SW 1271 (cell line): ENCODE measurements around the gene TMEM208.
A peak's percentile ranks its signal among the peaks of the same experiment; 100 is the strongest.

ENCODE experiments used
- DNase-seq, 2 experiments: peaks; one replicate each; lab custom pipeline; 2025; lab: John Stamatoyannopoulos, UW

The TMEM208 gene

DNA sequence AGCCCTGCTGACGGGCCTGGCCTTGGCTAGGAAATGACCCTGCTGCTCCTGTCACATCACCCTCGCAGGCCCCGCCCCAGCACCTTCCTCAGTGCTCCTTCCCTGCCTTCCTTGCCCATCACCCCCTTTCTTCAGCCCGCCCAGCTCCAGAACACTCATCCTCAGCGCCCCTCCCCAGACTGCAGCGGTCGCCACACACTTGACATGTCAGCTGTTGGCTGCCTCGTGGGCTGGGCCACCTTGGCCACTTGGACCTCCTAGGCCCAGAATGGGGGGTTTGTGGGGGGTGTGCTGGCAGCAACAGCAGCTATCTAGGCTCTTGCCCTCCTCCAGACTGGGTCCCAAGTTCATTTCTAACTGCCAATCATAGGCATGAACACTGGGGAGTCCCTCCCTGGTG lies 17.4 kb upstream of the TMEM208 start:
- no peak for DNase-seq

GRCh38 chr16:67210069-67210937 lies 16.6 kb upstream of the TMEM208 start:
- DNase-seq, result no peak

GRCh38 chr16:67211674-67212073 lies 15.3 kb upstream of the TMEM208 start:
- no peak for DNase-seq

DNA sequence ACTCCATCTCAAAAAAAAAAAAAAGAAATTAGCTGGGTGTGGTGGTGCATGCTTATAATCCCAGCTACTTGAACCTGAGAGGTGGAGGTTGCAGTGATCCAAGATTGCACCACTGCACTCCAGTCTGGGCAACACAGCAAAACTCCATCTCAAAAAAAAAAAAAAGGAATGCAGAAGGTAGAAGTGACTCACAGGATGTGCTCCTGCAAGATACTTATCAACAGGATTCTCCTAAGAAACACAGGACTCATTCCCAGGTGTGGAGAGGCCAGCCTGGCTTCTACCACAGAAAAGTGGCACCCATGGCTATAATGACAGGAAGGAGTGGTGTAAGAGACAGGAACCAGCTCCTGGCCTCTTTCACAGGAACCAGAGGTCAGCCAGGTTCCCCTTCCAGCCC lies 14.2 kb upstream of the TMEM208 start:
- DNase-seq, result peak in 1 of 2 experiments; percentile 42

- DNase-seq, result no peak
Observed at GRCh38 chr16:67213197-67214019, 13.5 kb upstream of the TMEM208 start.

- DNase-seq, result no peak
Observed at GRCh38 chr16:67215706-67216105, 11.2 kb upstream of the TMEM208 start.

DNA sequence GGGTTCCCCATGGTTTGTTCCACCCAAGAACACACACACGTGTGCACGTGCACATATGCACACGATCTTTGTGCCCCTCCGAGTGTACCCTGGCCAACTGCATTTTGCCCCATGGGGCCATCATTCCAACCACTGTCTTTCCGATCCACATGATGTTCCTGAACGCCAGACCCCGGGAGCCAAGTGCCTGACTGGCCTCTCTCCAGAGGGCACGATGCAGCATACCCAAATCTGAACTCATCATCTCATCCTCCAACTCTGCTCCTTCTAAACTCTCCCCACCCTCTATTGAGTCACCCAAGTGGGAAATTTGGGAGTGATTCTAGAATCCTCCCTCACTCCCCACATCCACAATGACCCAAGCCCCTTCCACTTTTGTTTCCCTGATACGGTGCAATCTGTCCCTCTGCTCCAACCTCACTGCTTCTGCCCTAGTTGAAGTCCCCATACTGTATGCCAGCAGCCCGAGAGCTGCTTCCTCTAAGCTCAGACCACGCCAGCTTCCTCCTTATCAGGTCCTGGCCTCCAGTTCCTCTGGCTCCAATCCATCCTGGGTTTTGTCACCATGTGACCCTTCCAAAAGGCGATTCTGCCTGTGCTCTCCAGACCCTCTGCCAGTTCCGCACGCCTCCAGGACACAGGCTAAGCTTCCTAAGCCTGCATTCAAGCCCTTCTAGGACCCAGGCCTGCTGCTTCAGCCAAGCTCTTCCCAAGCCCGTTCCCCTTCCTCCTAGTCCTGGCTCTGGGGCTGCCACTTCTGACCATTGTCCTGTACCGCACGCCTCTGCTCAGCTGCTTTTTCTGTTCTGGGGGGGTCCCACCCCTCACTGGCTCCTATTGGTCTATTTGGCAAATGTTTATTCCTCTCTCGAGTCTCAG lies 10.1 kb upstream of the TMEM208 start:
- no peak for DNase-seq

- DNase-seq, result no peak
Observed at GRCh38 chr16:67223992-67224391, 2.9 kb upstream of the TMEM208 start.

DNA sequence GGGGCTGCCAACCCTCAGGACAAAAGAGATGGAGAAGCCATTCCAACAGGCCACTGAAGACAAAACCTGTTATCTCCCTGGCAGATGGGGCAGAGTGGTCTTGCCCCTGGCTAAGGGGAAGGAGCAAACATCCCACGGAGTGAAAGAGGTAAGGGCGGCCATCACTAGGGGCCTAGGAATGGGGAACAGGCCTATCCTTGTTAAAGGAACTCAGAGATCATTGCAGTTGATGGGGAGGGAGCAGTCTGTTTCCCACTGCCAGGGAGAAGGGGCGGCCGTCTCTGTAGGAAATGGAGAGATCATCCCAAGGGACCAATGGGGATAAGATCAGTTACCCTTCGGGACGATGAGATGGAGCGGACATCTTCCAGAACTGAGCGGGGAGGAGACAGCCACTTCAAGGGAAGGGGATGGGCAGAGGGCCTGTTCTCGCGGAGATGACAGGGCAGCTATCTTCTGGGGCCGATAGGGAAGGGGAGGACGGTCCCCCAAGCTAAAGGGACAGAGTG lies 581 bp upstream of the TMEM208 start:
- DNase-seq, result no peak

- no peak for DNase-seq
Observed at GRCh38 chr16:67227567-67227921, 614 bp downstream of the TMEM208 start.

DNA sequence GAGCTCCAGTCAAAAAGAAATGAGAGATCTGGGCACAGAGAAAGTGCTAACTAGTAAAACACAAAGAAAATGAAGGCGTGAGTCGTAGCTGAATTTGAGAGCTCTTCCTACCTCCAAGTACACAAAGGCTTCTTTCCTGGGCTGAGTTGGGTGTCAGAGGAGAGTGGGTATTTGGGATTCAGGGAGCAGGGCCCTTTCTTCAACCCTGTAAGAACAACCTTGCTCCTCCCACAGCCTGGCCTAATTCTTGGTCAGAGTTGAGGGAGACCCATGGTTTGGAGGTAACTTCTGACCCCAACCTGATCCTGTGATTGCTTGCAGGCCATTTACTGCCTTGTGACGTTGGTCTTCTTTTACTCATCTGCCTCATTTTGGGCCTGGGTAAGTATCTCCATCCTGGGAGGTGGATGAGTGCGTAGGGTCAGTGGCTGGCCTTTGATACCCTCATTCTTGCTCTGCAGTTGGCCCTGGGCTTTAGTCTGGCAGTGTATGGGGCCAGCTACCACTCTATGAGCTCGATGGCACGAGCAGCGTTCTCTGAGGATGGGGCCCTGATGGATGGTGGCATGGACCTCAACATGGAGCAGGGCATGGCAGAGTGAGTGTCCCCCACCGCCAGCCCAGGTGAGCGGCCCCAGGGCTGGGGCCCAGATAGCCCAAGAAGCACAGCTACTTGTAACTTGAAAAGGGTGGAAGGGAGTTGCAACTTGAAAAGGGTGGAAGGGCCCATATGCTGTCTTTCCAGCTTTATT lies 1.3 kb downstream of the TMEM208 start:
- DNase-seq, result no peak

- DNase-seq, result no peak
Observed at GRCh38 chr16:67228905-67229304, 2.0 kb downstream of the TMEM208 start.

GRCh38 chr16:67229906-67230808 lies 3.2 kb downstream of the TMEM208 start:
- DNase-seq, result no peak

DNA sequence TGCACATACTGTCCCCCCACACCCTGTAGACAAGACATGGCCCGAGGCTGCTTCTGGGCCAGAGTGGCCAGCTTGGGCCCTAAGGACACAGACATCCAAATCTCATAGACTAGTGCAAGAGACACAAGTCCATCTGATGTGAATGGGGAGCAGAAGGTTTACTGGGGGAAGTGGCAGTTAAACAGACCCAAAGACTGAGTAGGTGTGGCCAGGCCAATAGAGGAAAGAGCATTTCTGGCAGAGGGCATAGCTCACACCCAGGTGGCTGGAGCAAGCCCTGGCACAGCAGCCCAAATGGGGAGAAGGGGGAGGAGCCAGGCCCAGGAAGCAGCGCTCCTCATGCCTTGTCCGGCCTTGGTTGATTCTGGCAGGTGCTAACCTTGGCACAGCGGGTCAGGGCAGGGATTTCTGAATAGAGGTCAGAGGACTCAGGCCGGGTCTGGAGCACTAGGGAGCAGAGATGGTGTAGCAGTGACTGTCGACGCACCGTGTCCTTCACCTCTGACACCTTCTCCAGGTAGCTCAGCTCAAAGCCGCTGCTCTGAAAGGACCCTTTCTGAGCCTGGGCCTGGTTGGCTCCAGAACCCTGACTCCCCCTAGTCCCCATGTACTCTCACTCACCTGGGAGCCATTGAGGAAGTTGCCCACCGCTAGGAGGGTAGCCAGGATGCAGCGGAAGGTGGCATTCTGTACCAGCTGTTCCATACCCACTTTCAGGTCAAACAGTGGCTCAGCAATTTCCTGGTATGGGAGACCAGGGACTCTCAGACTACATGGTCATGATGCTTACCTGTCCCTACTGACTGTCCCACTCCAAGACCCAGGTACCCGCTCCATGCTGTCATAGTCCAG lies 4.1 kb downstream of the TMEM208 start:
- DNase-seq, result no peak

GRCh38 chr16:67233596-67233995 lies 6.7 kb downstream of the TMEM208 start:
- DNase-seq, result no peak

- no peak for DNase-seq
Observed at GRCh38 chr16:67234180-67234597, 7.3 kb downstream of the TMEM208 start.

GRCh38 chr16:67235816-67236562 lies 9.1 kb downstream of the TMEM208 start:
- DNase-seq, result no peak
